Left ventricle myocardium inferior (tissue), 1 donor: Measurements from ENCODE around the gene STAC3. TPM values are rescaled to one million over a fixed set of nuclear protein-coding genes. Genes with fewer than 3 reads are reported as not detected.

Experiments
- DNase-seq: peaks from one replicate; pipeline ENCODE4 v3.0.0-alpha.2; 2020
- H3K27ac ChIP-seq: fragments of 200-600 bp; replicated peaks from 2 replicates; pipeline ENCODE4 v1.8.0; 2021
- H3K27me3 ChIP-seq: fragments of 200-600 bp; 2 replicates; pipeline ENCODE4 v1.8.0; 2021; ENCODE audit warnings: low read depth
- H3K36me3 ChIP-seq: fragments of 200-600 bp; 2 replicates; pipeline ENCODE4 v1.8.0; 2021
- H3K4me1 ChIP-seq: fragments of 200-600 bp; 2 replicates; pipeline ENCODE4 v1.8.0; 2021
- H3K4me3 ChIP-seq: fragments of 200-600 bp; 2 replicates; pipeline ENCODE4 v1.8.0; 2021; ENCODE audit warnings: mild to moderate bottlenecking, moderate library complexity
- H3K9me3 ChIP-seq: fragments of 200-600 bp; replicated peaks from 2 replicates; pipeline ENCODE4 v1.8.0; 2021
- CTCF ChIP-seq: fragments of 200-600 bp; IDR thresholded peaks from 2 replicates; pipeline ENCODE4 v1.8.0; 2021; ENCODE audit warnings: antibody characterized with exemption, mild to moderate bottlenecking, borderline replicate concordance
- intact Hi-C: fragments of 100-400 bp; cut with micrococcal nuclease; formaldehyde crosslinking; loops from one replicate; pipeline ENCODE4 v1.11.0; 2022
- total RNA-seq: library from RNA; stranded (reverse); fragmentation: NEBNext Ultra II Directional; extraction: Animal tissue kit (Norgen Biotek cat#: 25700); gene quantifications from one replicate; pipeline ENCODE4 v1.2.1, GENCODE V29; 2021
- donor health status: DM: no; HTN: yes; CAD: no; lungs with severe emphysema.

Gene STAC3
- total RNA-seq, 1 donor from 2014 or later = 0.69 TPM

DNA sequence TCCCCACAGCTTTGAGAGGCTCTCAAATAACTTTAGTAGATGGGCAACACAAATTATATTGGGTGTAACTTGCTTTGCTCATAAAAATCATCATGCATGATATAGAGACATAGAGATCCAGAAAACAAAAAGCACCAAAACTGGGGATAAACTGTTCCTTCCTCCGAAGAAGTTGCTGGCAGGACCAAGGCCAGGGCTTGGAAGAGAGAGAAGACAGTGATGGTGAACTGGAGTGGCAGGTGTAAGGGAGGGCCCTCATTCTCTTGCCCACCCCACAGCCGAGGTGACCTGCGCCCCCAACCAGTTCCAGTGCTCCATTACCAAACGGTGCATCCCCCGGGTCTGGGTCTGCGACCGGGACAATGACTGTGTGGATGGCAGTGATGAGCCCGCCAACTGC, 49.8 kb downstream of the STAC3 start:
- Histone ChIP-seq H3K27me3 (no peaks in the 10 kb centered on the region), H3K27ac (no peak overlapping the region), H3K36me3 (peaks cover 100% of the 10 kb centered on the region), H3K4me3 (no peak overlapping the region), H3K4me1 (no peaks in the 10 kb centered on the region), H3K9me3 (no peaks in the 10 kb centered on the region)
- DNase-seq = no peak
- intact Hi-C loops = no loop called here
- no peak for TF ChIP-seq CTCF

GRCh38 chr12:57200497-57200896, 50.5 kb downstream of the STAC3 start:
- H3K4me1 ChIP-seq = no peaks in the 10 kb centered on the region
- H3K9me3 ChIP-seq = no peaks in the 10 kb centered on the region
- peaks cover 100% of the 10 kb centered on the region for H3K36me3 ChIP-seq
- no peak overlapping the region for H3K27ac ChIP-seq
- DNase-seq = no peak
- no peak for TF ChIP-seq CTCF
- intact Hi-C loops = no loop called here
- no peaks in the 10 kb centered on the region for H3K27me3 ChIP-seq
- no peak overlapping the region for H3K4me3 ChIP-seq

DNA sequence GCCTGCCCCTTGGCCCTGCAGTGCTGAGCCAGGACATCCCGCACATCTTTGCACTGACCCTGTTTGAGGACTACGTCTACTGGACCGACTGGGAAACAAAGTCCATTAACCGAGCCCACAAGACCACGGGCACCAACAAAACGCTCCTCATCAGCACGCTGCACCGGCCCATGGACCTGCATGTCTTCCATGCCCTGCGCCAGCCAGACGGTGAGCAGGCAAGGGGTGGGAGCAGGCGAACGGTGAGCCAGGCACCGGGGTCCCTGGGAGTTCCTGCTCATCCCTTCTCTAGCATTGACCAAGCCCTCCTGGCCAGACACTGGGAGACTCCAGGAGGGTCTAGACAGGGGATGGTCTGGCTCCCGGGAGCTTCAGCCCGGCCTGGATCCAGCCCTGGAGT, 51.8 kb downstream of the STAC3 start:
- no peak overlapping the region for H3K4me3 ChIP-seq
- no peak overlapping the region for H3K27ac ChIP-seq
- intact Hi-C loops = no loop called here
- H3K27me3 ChIP-seq = no peaks in the 10 kb centered on the region
- no peak for DNase-seq
- H3K36me3 ChIP-seq = peaks cover 100% of the 10 kb centered on the region
- H3K4me1 ChIP-seq = no peaks in the 10 kb centered on the region
- TF ChIP-seq CTCF = no peak
- H3K9me3 ChIP-seq = no peaks in the 10 kb centered on the region

DNA sequence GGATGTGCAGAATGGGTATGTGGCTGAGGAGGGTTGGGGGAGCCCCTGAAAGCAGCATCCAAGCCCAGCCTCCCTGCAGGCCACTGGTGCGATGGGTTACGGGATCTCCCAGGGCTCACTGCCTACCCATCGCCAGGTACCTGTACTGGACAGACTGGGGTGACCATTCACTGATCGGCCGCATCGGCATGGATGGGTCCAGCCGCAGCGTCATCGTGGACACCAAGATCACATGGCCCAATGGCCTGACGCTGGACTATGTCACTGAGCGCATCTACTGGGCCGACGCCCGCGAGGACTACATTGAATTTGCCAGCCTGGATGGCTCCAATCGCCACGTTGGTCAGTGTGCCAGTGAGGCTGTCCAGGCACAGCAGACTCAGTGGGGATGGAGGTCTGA, 52.7 kb downstream of the STAC3 start:
- DNase-seq = no peak

GRCh38 chr12:57196956-57197355, 54.0 kb downstream of the STAC3 start:
- no peak for TF ChIP-seq CTCF
- Histone ChIP-seq H3K4me1 (no peaks in the 10 kb centered on the region), H3K36me3 (peaks cover 100% of the 10 kb centered on the region), H3K27me3 (no peaks in the 10 kb centered on the region), H3K27ac (no peak overlapping the region), H3K9me3 (no peaks in the 10 kb centered on the region), H3K4me3 (no peak overlapping the region)
- intact Hi-C loops = no loop called here
- DNase-seq = no peak

More for the DNA sequence above, 52.7 kb downstream of the STAC3 start:
- no peak overlapping the region for H3K4me3 ChIP-seq
- intact Hi-C loops = no loop called here
- H3K27ac ChIP-seq = no peak overlapping the region
- H3K27me3 ChIP-seq = no peaks in the 10 kb centered on the region
- no peaks in the 10 kb centered on the region for H3K9me3 ChIP-seq
- no peaks in the 10 kb centered on the region for H3K4me1 ChIP-seq
- peaks cover 100% of the 10 kb centered on the region for H3K36me3 ChIP-seq
- TF ChIP-seq CTCF = no peak

DNA sequence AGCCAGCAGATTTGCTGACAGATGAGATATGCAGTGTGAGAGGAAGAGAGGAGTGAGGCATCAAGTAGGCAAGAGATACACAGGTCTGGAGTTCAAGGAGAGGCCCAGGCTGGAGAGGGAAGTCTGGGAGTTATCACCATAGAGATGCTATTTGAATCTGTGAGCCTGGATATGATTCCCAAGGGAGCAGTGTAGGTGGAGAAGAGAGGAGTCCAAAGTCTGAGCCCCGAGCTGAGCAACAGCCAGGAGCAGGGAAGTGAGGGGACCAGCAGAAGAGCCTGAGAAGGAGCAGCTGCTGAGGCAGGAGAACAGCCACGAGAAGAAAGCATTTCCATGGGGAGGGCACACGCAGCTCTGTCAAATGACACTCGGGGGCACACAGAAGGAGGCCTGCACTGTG, 54.5 kb downstream of the STAC3 start:
- intact Hi-C loops = no loop called here
- Histone ChIP-seq H3K4me1 (no peaks in the 10 kb centered on the region), H3K36me3 (peaks cover 99% of the 10 kb centered on the region), H3K9me3 (no peaks in the 10 kb centered on the region), H3K27me3 (no peaks in the 10 kb centered on the region), H3K27ac (no peak overlapping the region), H3K4me3 (no peak overlapping the region)
- no peak for TF ChIP-seq CTCF
- no peak for DNase-seq
